HG03060 (cell line): ENCODE measurements around the gene PPP2R1A.
A peak's percentile ranks its signal among the peaks of the same experiment; 100 is the strongest.

Source experiments
- ATAC-seq: cut with Tn5 transposase; IDR thresholded peaks from one replicate; pipeline ENCODE4 v1.9.1; 2021; ENCODE audit warnings: low read depth, moderate number of reproducible peaks; ENCODE audit not compliant: unreplicated experiment

Gene PPP2R1A

GRCh38 chr19:52189735-52190486, at the start of gene PPP2R1A:
PPP2R1A (plus strand) TSS chr19:52190052; CDS start chr19:52190097, 45 bp downstream.
- ATAC-seq = peak; percentile 91

GRCh38 chr19:52141203-52141602, 48.6 kb upstream of the PPP2R1A start:
- no peak for ATAC-seq

- no peak for ATAC-seq
These were observed 47.8 kb upstream of the PPP2R1A start for GRCh38 chr19:52142001-52142595.

GRCh38 chr19:52148256-52148655, 41.6 kb upstream of the PPP2R1A start:
- ATAC-seq = no peak

- no peak for ATAC-seq
These were observed 34.1 kb upstream of the PPP2R1A start for GRCh38 chr19:52155596-52156359.

GRCh38 chr19:52170304-52170703, 19.5 kb upstream of the PPP2R1A start:
- ATAC-seq = no peak

- no peak for ATAC-seq
These were observed 19.0 kb upstream of the PPP2R1A start for GRCh38 chr19:52170863-52171320.

- ATAC-seq = no peak
These were observed 18.3 kb upstream of the PPP2R1A start, which contains the start of gene ZNF836 for GRCh38 chr19:52171321-52172169. ZNF836 (minus strand) TSS chr19:52171621; CDS start chr19:52168072, 3,549 bp downstream.

- ATAC-seq = no peak
These were observed 17.5 kb upstream of the PPP2R1A start for GRCh38 chr19:52172347-52172746.

GRCh38 chr19:52176574-52176973, 13.3 kb upstream of the PPP2R1A start:
- ATAC-seq = no peak

GRCh38 chr19:52187407-52187806, 2.4 kb upstream of the PPP2R1A start:
- ATAC-seq = no peak

GRCh38 chr19:52188822-52189734, 774 bp upstream of the PPP2R1A start:
- ATAC-seq = peak; percentile 5

GRCh38 chr19:52190487-52191293, 838 bp downstream of the PPP2R1A start:
- no peak for ATAC-seq

GRCh38 chr19:52191389-52191788, 1.5 kb downstream of the PPP2R1A start:
- no peak for ATAC-seq

- ATAC-seq = no peak
These were observed 2.1 kb downstream of the PPP2R1A start for GRCh38 chr19:52191951-52192350.

- ATAC-seq = no peak
These were observed 6.6 kb downstream of the PPP2R1A start for GRCh38 chr19:52196256-52196967.

- no peak for ATAC-seq
These were observed 8.1 kb downstream of the PPP2R1A start for GRCh38 chr19:52197964-52198363.

- ATAC-seq = no peak
These were observed 8.8 kb downstream of the PPP2R1A start for GRCh38 chr19:52198678-52199077.
